Stimulated activated CD4-positive, alpha-beta T cell treated with anti-CD3 and anti-CD28 coated beads, Interleukin-1b, Interleukin-23, amount 100 ng/mL, for 48 hours (primary cell): ENCODE measurements around the gene GGA3.
"Not testable (repeated sequence)": the region's sequence is repeated elsewhere in the genome, so short reads cannot be mapped to it uniquely, and the experiment has no call there.

Source experiments
- DNase-seq: peaks from one replicate; pipeline ENCODE4 v3.0.0-alpha.2; 2020

The GGA3 gene

GRCh38 chr17:75261336-75262111 is at the start of gene GGA3, which contains the start of gene MRPS7:
TSS of gene GGA3 (minus strand) at chr17:75261606. CDS start at chr17:75261587, 19 bp downstream.
TSS of gene MRPS7 (plus strand) at chr17:75261879. CDS start at chr17:75261901, 22 bp downstream.
- peak; percentile 96 for DNase-seq

GRCh38 chr17:75308732-75309629 is 47.6 kb upstream of the GGA3 start:
- DNase-seq = no peak

GRCh38 chr17:75307957-75308731 is 46.7 kb upstream of the GGA3 start:
- no peak for DNase-seq

- no peak for DNase-seq
These were observed 40.2 kb upstream of the GGA3 start for GRCh38 chr17:75301502-75302206.

- DNase-seq = no peak
These were observed 39.6 kb upstream of the GGA3 start for GRCh38 chr17:75301049-75301448.

- no peak for DNase-seq
These were observed 38.9 kb upstream of the GGA3 start for GRCh38 chr17:75300280-75300679.

GRCh38 chr17:75295201-75296158 is 34.1 kb upstream of the GGA3 start:
- peak; percentile 22 for DNase-seq

- not testable (repeated sequence) for DNase-seq
These were observed 31.5 kb upstream of the GGA3 start for GRCh38 chr17:75292810-75293448.

- DNase-seq = peak; percentile 71
These were observed 28.5 kb upstream of the GGA3 start for GRCh38 chr17:75289832-75290337.

- DNase-seq = peak; percentile 99
These were observed 27.9 kb upstream of the GGA3 start, which contains the start of gene SLC25A19 for GRCh38 chr17:75289115-75289831. TSS of gene SLC25A19 (minus strand) at chr17:75289433. CDS start at chr17:75286764, 2,669 bp downstream.

- DNase-seq = peak; percentile 57
These were observed 27.3 kb upstream of the GGA3 start for GRCh38 chr17:75288770-75289114.

GRCh38 chr17:75288359-75288758 is 27.0 kb upstream of the GGA3 start:
- no peak for DNase-seq

GRCh38 chr17:75287221-75287620 is 25.8 kb upstream of the GGA3 start:
- no peak for DNase-seq

- no peak for DNase-seq
These were observed 23.7 kb upstream of the GGA3 start for GRCh38 chr17:75285123-75285522.

- not testable (repeated sequence) for DNase-seq
These were observed 18.8 kb upstream of the GGA3 start for GRCh38 chr17:75280189-75280588.

GRCh38 chr17:75277664-75278071 is 16.3 kb upstream of the GGA3 start:
- DNase-seq = no peak

- DNase-seq = no peak
These were observed 12.7 kb upstream of the GGA3 start for GRCh38 chr17:75273977-75274708.

GRCh38 chr17:75272848-75273184 is 11.4 kb upstream of the GGA3 start:
- DNase-seq = no peak
